ENCODE measurements around the gene C14orf180.

DNA sequence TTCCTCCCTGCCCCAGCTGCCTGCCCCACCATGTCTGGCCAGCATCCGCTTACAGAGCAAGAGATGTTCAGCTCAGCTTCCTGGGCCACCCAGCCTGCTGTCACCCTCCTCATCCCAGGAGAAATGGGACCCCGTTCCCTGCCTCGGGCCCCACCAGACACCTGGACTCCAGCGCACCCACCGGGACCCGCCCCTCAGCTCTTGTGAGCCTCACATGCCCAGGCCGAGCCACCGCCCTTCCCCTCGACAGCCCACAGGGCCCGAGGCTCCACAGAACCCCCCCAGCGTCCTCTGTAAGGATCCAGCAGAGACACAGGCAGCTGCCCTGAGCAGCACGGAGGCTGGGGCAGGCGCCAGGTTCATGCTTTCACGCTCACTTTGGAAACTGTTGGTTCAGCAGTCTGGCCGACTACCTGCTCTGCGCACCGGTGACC lies 18.4 kb upstream of the C14orf180 start:
- no peak for TF ChIP-seq POLR2A (IDR thresholded peaks at IDR 0.05; ENCODE audit: low read depth, low read length)
- TF ChIP-seq POLR2AphosphoS5 (IDR thresholded peaks at IDR 0.05; ENCODE audit: low read depth, low read length) = no peak
- TF ChIP-seq TAF1 (IDR thresholded peaks at IDR 0.05; ENCODE audit: borderline replicate concordance, low read depth, low read length) = no peak
